ENCODE results near the gene ARF6.

- no peak for TF ChIP-seq CTCF (IDR thresholded peaks at IDR 0.05; ENCODE audit: low read depth, low read length, missing input control)
- no peak for TF ChIP-seq FOXA1 (IDR thresholded peaks at IDR 0.05)
- TF ChIP-seq ZBTB33 (IDR thresholded peaks at IDR 0.05): no peak
- TF ChIP-seq EGR1 (IDR thresholded peaks at IDR 0.05; ENCODE audit: low read depth in 2 of 2): no peak
- no peak for TF ChIP-seq RAD21 (IDR thresholded peaks at IDR 0.05)
- no peak for TF ChIP-seq REST (IDR thresholded peaks at IDR 0.05)
- TF ChIP-seq ATF3 (IDR thresholded peaks at IDR 0.05): no peak
- no peak for TF ChIP-seq NR2F2 (IDR thresholded peaks at IDR 0.05)
- no peak for TF ChIP-seq YY1 (IDR thresholded peaks at IDR 0.05)
- no peak for TF ChIP-seq TAF1 (conservative IDR thresholded peaks at IDR 0.05)
- TF ChIP-seq SP1 (IDR thresholded peaks at IDR 0.05): no peak
- no peak for TF ChIP-seq MAX (IDR thresholded peaks at IDR 0.05)
- no peak for TF ChIP-seq HNF4A (conservative IDR thresholded peaks at IDR 0.05)
These were observed 27.2 kb downstream of the ARF6 start for GRCh38 chr14:49919825-49920659.

Measured in liver (tissue), 3 donors.